Stimulated activated CD4-positive, alpha-beta T cell treated with anti-CD3 and anti-CD28 coated beads, Interleukin-15, amount 100 ng/mL, for 24 hours (primary cell): ENCODE data around the gene ZNF879.
A peak's percentile ranks its signal among the peaks of the same experiment; 100 is the strongest.

Experiments
- DNase-seq: peaks from one replicate; pipeline ENCODE4 v3.0.0-alpha.2; 2020

ZNF879 gene

DNA sequence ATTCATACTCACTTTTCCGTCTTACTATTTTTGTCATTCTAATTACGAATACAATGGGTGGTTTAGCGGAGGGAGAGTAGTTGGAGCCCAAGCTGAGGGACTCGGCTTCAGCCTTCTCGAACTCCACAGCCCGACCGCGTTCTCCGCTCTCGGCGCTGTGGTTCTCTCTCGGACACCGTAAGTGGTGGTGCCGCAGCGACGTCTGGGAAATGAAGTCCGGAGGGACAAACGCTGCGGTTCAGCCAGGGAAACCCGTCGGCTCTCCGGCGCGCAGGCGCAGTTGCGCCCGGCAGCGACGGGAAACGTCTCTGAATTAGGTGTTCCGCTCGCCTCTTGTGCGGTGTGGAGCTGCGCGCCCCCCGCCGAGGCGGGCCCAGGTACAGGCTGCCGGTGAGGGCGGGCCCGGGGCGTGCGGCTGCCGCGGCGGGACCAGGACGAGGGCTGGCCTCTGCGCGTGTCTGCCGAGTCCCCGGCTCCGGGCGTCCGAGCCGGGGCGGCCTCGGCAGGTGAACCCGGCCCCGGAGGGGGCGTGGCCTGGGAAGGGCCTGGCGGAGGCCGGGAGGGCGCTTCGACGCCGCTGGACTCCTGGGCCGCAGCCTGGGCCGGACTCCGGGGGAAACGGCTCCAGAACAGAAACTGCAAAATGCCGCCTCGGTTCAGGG, at the start of gene ZNF879:
ZNF879 (plus strand) TSS at position 277 of the 662 bp plus-strand sequence. CDS start 1,201 bp downstream, outside the sequence.
- DNase-seq, result peak; percentile 94

DNA sequence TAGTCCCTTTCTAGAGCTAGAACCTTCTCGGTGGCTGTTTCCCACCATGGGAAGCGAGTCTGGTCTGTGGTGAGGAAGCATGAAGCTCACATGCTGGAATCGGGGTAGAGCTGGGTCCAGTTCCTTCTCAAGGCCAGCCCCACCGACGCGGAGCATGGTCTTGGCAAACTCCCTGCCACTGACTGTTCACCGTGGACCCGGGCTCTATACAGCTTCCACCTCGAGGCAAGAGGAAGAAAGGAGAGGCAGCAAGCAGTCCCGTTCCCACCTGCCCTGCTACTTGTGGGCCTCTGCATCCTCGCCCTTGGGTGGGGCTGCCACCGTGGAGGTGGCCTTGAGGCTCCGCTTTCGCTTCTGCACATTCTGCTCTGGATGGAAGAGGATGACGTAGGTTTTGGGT, 42.2 kb upstream of the ZNF879 start:
- DNase-seq, result no peak

DNA sequence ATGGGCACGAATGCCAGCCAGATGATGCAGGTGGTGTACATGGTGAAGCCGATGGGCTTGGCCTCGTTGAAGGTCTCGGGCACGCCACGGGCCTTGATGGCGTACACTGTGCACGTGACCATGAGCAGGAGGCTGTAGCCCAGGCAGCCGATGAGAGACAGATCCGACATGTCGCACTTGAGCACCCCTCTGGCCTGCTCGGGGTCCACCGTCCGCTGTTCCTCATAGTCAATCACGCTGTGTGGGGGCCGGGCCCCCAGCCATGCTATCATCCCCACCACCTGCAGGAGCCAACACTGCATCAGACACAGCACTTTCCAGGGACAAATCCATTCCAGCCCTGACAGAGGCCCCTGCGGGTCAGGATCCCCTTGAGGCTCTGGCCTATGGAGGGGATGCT, 40.7 kb upstream of the ZNF879 start:
- DNase-seq, result no peak

DNA sequence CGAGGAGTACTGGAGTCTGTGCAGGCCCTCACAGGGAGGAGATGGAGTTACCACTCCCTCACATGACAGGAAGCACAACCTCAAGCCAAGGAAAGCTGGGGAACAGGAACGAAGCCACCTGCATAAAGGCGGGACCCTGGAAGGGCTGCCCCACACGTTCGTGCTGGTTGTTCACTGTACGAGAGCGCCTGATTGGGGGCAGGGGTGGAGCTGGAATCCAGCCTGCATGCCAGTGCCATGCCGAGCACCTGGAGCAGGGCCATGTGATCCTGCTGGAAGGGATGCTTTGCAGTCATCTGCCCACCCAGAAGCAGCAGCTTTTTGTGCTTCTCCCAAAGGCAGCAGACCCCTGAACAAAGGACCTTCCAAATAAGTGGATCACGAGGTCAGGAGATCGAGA, 39.9 kb upstream of the ZNF879 start:
- no peak for DNase-seq

DNA sequence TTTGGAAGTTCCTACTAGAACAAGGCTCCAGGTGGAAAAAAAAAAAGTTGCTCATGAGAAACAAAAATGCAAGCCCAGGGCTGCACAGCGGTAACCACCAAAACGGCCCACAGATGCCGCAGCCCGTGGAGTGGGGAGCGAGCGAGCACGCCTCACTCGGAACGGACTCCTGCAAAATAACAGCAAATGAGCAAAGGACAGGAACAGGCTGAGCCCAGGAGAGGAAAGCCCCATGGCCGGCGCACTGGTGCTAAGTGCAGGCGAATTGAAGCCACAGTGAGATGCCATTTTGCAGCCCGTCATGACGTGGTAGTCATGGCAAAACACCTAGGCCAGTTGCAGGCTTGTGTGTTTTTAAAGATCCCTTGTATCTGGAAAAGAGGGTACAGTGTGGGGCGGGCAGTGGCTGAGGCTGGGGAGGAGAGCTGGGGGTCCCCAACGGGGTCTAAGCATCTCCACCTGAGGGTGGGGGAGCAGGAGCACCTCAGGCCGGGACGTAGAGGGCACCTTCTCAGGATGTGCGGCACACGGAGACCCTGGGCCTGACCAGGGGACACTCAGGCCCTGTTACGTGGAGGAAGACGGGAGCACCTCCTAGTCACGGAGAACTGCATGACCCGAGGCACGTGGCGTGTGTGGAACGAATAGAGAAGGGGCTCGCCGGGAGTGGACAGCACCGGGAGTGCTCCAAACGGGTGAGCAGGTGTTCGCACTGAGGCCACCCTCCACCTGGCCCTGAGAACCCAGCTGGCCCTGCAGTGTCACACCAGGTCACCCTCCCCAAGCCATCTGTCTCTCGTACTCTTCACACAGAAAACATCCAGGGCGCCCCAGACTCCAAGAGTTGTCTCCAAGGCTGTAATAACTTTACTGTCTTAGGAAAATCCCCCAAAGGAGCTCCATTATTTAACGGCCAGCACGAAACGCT, 39.2 kb upstream of the ZNF879 start:
- no peak for DNase-seq

DNA sequence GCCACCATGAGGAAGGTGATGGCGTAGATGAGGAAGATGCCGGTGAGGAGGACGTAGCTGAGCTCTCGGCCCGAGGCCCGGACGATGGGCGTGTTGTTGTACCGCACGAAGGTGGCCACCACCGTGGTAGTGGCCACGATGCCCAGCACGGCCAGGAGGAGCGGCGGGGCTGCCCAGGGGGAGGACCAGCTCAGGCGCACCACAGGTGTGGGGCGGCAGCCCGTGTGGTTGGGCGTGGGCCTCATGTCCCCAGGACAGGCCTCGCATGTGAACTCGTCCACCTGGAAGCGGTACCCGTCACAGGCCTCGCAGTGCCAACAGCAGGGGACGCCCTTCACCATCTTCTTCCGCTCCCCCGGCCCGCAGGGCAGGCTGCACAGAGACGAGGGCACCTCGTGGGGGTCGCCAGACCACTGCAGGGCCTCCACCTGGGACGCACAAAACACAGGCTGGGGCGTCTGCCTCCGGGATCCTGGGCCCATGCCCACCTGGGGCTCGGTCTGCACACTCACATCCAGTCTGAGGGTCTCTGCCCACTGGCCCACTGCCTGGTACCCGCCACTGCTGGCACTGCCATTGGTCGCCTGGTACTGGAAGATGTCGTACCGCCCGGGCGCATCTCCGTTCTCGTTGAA, 37.2 kb upstream of the ZNF879 start:
- no peak for DNase-seq

DNA sequence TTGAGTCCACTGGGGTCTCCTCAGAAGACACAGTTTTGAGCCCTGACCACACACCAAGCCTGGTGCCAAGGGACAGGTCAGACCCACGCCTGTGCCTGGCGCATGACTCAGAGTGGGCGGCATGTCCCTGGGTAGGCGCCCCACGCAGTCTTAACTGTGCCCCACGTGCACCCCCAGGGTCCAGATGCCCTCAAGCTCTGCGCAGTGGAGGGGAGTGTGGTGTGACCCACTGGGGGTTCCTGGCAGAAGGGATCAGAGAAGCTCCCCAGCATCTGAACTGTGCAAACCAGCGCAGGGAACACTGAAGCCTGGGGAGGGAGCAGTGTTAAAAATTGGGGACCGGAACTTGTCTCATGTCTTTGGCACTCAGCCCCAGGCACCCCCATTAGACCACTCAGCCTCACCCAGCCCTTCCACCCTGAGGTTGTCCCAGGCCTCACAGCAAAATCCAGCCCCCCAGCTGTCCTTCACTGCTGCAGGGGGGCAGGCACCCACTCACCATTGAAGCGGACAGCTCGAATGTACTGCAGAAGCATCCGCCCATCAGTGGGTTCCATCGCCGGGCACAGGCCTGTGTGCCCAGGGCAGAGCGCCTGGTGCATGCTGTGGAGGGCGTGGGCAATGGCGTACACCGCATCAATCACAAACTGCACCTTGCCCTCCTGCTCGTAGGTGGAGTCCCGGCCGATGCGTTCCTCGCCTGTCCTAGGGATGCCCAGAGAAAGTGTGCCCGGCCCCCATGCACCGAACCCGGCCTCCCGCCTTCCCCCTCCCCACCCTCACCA, 35.0 kb upstream of the ZNF879 start:
- no peak for DNase-seq

DNA sequence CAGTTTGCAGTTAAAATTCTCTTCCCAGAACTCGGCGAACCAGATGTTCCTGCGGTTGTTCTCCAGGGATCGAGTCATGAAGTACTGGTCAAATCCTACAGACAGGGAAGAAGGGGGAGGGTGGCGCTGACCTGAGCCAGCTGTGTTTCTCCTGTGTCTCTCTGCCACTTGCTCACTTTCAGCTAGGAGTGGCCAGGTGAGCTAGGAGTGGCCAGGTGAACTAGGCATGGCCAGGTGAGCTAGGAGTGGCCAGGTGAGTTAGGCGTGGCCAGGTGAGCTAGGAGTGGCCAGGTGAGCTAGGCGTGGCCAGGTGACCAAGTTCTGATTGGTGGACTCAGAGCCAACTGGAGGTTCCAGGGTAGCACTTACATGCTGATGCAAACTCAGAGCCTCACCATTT, 34.3 kb upstream of the ZNF879 start:
- DNase-seq, result no peak

DNA sequence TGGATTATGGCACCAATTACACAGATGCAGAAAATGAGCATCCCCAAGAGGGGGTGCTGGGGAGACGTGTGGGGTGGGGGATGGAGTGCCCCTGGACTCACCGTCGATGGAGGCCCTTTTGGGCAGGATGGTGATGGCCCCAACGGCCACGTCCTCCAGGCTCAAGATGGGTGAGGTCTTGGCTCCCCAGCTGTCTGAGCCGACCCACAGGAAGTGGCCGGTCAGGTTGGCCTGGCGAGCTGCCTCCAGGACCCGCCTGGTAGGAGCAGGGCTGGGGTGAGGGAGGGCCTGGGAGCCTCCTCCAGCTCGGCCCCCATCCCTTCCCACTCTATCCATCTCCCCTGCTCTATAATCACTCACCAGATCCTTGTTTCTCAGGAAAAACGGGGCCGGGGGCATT, 33.1 kb upstream of the ZNF879 start:
- no peak for DNase-seq

DNA sequence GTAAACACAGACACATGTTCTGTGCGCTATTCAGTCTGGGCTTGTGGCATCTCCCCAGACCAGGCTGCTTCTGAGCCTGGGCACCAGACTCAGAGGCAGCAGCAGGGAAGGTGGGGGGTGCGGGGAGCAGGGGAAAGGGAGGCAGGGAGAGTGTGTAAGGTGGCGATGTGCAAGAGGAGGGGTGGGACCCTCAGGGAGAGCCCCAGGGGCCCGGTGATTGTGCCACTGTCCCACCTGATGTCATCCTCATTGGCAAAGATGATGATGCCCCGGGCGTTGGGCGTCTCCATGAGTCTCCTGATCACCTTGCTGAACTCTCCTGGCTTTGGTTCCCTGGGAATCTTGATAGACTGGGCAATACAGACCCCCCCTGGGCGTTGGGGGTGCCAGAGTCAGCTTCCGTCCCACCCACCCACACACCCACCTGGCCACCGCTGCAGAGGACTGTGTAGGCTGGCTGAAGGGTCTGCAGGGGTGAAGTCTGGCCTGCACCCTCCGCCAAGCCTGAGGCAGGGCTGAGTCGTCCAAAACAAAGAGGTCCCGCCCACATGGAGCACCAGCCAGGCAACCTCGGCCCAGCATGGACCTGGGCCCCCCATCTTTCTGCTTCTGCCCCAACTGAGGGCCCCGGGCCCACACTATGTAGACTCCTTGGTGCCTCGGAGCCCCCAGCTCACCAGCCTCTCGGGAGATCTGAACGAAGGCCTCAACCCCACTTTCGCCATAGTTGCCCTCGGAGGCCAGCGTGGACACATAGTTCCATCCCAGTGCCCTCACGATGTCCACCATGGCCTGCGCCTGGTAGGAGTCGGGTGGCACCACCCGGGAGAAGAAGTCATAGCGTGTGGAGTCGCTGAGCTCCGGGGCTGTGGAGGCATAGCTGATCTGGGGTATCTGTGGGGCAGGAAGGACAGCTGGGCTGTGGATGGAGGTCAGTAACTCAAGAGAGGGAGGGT, 32.1 kb upstream of the ZNF879 start:
- no peak for DNase-seq

DNA sequence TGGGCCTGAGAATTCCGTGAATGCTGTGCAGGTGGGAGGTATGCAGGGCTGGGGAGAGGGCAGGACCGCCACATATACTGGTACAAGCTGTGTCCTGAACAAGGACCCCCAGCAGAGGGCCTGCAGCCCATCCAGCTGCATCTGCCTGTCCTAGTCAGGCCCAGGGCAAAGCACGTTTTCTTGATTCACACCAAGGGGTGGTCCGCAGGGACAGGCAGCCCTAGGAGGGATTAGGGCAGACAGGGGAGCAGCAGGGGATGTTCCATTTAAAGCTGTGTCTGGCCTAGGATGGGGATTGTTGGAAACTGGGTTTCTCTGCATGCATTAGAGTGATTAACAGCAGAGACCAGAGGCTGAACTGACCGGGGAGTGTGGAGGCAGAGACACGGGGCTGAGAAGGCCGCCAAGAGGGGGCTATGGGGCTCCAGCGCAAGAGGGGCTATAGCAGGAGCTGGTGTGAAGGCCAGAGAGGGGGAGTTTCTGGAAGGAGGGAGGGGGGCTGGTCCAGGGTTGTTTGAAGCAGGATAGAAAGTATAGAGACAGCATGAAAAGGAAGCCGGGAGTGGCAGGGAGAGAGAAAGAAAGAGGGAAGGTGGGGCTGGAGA, 31.2 kb upstream of the ZNF879 start:
- DNase-seq, result no peak

DNA sequence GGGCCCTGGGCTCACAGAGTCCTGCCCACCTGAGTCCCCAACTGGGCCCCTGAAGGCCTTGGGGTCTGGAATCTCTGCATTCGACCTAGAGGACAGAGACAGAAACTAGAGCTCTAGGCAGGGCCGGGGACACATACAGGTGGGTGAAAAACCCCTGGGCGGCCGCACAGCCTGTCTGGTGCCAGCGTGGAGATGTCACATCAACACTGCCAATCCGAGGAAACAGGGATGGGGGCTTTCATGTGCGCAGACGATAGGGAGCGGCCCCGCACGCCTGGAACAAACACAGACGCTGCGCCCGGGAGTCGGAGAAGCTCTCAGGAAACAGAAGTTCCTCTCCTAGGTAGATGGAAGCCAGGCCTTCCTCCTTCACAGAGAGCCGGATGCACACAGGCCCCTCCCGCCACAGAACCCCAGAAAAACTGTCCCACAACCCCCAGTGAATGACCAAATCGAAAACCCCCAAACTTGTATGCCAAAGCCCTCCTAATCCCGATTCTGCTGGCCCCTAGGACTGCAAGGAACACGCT, 30.3 kb upstream of the ZNF879 start:
- no peak for DNase-seq

DNA sequence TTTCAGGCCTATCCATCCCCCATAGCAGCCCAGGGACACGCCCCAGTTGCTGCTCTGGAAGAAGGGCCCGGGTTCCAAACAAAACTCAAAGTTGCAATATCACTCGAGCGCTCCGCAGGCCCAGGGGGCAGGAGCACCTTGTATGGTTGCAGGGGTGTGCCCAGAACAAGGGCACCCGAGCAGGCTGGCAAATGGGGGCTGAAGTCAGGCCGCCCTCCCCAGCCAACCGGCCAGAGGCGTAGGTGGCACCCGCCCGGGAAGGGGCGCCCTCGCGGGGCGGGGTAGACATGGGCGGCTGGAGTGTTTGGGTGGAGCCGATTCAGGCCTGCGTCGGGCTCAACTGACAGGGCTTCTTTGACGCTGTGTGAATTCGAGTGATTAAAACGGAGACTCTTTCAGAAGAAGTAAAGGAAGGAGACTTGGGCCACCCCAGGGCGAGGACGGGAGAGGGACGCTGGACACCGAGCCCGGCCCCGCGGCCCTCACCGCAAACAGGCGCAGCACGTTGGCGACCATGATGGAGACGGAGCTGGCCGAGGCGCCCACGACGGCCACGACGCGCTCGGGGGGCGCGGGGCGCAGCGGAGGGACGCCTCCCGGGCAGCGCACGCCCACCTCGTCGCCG, 29.5 kb upstream of the ZNF879 start:
- DNase-seq, result no peak

DNA sequence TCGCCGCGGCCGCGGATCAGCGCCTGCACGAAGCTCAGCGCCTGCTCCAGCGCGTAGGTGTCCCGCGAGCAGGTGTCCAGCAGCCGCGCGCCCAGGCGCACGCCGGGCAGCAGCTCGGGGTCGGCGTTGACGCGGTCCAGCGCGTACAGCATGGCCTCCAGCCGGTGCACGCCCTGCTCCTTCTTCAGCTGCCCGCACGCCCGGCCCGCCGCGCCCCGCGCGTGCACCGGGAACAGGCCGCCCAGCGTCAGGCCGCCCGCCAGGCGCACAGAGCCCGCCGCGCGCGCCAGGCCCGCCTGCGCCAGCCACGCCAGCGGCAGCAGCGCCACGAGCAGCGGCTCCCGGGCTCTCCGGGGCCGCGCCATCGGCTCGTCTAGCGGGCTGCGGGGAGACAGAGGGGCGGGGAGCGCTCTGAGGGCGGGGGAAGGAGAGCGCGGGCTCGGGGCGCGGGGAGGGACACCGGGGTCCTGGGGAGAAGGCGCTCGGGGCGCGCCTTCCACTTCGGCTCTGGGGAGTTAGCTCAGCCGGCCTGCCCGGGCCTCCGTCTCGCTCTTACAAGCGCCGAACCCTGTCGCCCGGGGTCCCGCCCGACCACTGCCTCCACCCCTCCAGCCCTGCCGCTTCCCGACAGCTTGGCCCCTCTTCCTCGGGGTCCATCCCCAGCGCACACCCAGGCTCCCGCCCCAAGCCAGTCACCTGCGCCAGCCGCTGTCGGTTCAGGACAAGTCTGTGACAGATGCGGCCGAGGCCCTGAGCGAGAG, 28.8 kb upstream of the ZNF879 start, which contains the start of gene GRM6:
GRM6 (minus strand) TSS at position 741 of the 761 bp plus-strand sequence; CDS start at position 365, 376 bp downstream.
- DNase-seq, result no peak

DNA sequence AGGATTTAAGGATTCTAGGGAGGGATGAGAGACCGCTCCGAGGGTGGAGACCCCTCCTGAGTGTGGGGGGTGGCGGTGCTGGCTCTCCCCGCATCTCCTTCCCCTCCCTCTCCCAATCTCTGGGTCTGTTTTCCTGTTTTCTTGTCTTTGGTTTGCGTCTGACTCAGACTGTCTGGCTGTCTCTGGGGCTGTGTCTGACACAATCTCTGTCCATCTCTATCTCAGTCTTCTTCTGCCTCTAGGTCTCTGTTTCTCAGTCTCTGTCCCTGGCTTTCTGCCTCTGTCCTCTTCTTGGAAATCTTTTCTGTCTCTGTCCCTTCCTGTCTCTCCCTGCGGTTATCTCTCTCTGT, 28.3 kb upstream of the ZNF879 start:
- no peak for DNase-seq

DNA sequence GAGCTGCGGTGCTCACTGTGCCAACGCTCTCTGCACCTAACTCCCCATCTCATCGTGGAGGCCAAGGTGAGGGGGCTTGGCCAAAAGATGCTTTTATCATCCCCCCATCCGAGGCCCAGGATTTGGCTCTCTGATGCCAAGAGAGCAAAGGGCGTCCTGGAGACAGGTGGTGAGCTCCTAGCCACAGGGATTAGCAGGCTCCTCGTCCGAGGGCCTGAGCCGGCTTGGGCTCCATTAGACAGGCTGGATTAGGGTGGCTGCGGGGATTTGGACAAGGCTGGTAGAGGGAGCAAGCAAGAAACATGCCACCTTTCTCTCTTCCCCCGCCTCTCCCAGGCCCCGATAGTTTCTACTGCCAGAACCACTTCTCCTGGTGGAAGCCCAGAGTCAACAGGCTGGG, 27.4 kb upstream of the ZNF879 start:
- DNase-seq, result no peak

DNA sequence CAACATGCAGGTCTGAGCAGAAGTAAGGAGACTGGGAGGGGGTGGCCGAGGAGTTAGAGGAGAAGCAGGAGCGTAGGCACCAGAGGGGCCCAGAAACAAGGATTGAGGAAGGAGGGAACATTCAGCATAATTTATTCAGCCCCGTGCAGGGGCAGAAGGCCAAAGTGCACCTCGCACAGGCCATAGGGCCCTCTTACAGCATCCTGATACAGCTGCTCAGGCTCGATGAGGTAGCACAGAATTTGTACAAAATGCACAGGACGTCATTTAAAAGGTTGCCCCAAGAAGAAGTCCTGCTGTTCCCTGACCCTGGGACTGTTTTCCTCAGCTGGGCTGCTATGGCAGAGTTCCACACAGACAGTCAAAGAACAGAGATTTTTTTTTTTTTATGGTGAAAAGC, 26.4 kb upstream of the ZNF879 start:
- no peak for DNase-seq

DNA sequence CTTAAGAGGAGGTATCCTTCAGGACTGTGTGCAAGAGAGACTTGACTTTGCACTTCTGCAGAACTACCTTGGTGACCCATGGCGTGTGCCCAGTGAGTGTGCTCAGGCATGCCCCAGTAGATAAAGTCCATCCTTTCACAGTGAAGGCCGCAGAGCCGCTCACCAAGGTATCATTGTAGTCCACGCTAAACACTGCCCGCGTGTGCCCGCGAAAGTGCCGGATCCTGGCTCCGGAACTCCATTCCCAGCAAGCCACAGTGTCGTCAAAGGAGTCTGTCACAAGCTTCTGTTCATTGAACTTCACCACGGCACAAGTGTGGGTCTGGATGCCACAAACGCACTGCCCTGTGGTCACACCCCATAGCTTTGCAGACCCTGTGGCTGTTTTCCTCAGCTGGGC, 25.2 kb upstream of the ZNF879 start:
- no peak for DNase-seq

DNA sequence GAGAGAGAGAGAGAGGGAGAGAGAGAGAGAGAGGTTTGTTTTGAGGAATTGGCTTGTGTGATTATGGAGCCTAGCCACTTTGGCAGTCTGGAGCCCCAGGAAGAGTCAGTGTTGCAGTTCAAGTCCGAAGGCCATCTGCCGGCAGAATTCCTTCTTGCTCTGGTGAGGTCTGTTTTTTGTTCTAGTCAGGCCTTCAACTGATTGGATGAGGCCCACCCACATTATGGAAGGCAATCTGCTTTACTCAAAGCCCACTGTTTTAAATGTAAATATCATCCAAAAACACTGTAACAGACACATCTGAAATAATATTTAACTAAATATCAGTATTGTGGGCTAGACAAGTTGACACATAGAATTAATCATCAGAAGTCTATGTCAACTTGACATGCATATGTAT, 17.0 kb upstream of the ZNF879 start:
- no peak for DNase-seq

DNA sequence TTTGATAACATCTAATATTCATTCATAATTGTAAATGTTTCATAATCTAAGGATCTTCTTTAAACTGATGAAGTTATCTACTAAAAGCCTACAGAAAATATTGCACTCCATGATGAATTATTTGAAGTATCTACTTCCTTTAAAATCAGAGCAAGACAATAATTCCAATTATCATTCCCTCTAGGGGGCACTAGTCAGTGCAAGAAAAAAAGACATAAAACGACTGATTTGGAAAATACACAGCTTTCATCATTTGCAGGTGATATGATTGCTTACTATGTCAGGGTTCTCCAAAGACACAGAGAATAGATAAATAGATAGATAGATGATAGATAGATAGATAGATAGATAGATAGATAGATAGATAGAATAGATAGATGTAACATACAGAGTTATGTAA, 14.9 kb upstream of the ZNF879 start:
- DNase-seq, result no peak
